Neuronal stem cell (in vitro differentiated cells): ENCODE measurements around the gene STUB1.
A peak's percentile ranks its signal among the peaks of the same experiment; 100 is the strongest.

ENCODE experiments used
- DNase-seq: peaks from one replicate; pipeline ENCODE4 v3.0.0-alpha.2; 2013; ENCODE audit warnings: low spot score
- H2AFZ ChIP-seq: one replicate; pipeline ENCODE4 v1.6.1; 2013; ENCODE audit warnings: mild to moderate bottlenecking, low read length, inconsistent platforms
- H2AK5ac ChIP-seq: 2 replicates; pipeline ENCODE4 v1.6.1; 2013; ENCODE audit warnings: low read depth, mild to moderate bottlenecking, inconsistent platforms, low read length, moderate library complexity, mixed read lengths
- H2BK120ac ChIP-seq: 2 replicates; pipeline ENCODE4 v1.6.1; 2013; ENCODE audit warnings: low read depth, mild to moderate bottlenecking, inconsistent platforms, low read length, moderate library complexity, mixed read lengths
- H2BK12ac ChIP-seq: one replicate; pipeline ENCODE4 v1.6.1; 2013; ENCODE audit warnings: low read length, inconsistent platforms
- H2BK15ac ChIP-seq: 2 replicates; pipeline ENCODE4 v1.6.1; 2013; ENCODE audit warnings: mild to moderate bottlenecking, low read length, inconsistent platforms, mixed read lengths
- H2BK5ac ChIP-seq: one replicate; pipeline ENCODE4 v1.6.1; 2013; ENCODE audit warnings: inconsistent platforms, mild to moderate bottlenecking, low read length, moderate library complexity
- H3K14ac ChIP-seq: one replicate; pipeline ENCODE4 v1.6.1; 2013; ENCODE audit warnings: low read length, inconsistent platforms
- H3K18ac ChIP-seq: 2 replicates; pipeline ENCODE4 v1.6.1; 2013; ENCODE audit warnings: low read length, inconsistent platforms
- H3K23ac ChIP-seq: 2 replicates; pipeline ENCODE4 v1.6.1; 2013; ENCODE audit warnings: low read depth, mild to moderate bottlenecking, mixed read lengths, low read length, inconsistent platforms; ENCODE audit not compliant: poor library complexity
- H3K27ac ChIP-seq: replicated peaks from 3 replicates; pipeline ENCODE4 v1.5.1; 2013; ENCODE audit warnings: low read length, inconsistent platforms
- H3K27me3 ChIP-seq, 3 experiments: 2 replicates each; pipeline ENCODE4 v1.6.1; 2013; ENCODE audit warnings: low read length in 3 of 3, mild to moderate bottlenecking in 2 of 3, inconsistent platforms in 1 of 3, low read depth in 1 of 3, mixed read lengths in 1 of 3, moderate library complexity in 1 of 3; ENCODE audit not compliant: control insufficient read depth in 3 of 3, insufficient read depth in 3 of 3
- H3K36me3 ChIP-seq, 2 donors: replicated peaks in 1 of 2; 2 replicates each; pipeline ENCODE4 v1.6.1; 2013; ENCODE audit warnings: low read length in 2 of 2; ENCODE audit not compliant: control insufficient read depth in 2 of 2, insufficient read depth in 2 of 2
- H3K4ac ChIP-seq: 2 replicates; pipeline ENCODE4 v1.6.1; 2013; ENCODE audit warnings: inconsistent platforms, mild to moderate bottlenecking, low read length, moderate library complexity
- H3K4me1 ChIP-seq, 2 donors: 1 replicate in 1 of 2; 2 replicates in 1 of 2; pipeline ENCODE4 v1.6.1; 2013; ENCODE audit warnings: low read length in 2 of 2, low read depth in 1 of 2; ENCODE audit not compliant: control insufficient read depth in 2 of 2, insufficient read depth in 1 of 2
- H3K4me2 ChIP-seq: one replicate; pipeline ENCODE4 v1.6.1; 2013; ENCODE audit warnings: mild to moderate bottlenecking, low read length, inconsistent platforms; ENCODE audit not compliant: insufficient read depth, poor library complexity, severe bottlenecking
- H3K4me3 ChIP-seq, 2 donors: 2 replicates each; pipeline ENCODE4 v1.5.1; 2013; ENCODE audit warnings: low read length in 2 of 2, mild to moderate bottlenecking in 2 of 2, inconsistent platforms in 1 of 2, moderate library complexity in 1 of 2
- H3K79me1 ChIP-seq: one replicate; pipeline ENCODE4 v1.6.1; 2013; ENCODE audit warnings: low read depth, mild to moderate bottlenecking, inconsistent platforms, low read length, moderate library complexity
- H3K9ac ChIP-seq: one replicate; pipeline ENCODE4 v1.6.1; 2013; ENCODE audit warnings: mild to moderate bottlenecking, low read depth, low read length, inconsistent platforms; ENCODE audit not compliant: poor library complexity
- H3K9me3 ChIP-seq, 2 donors: replicated peaks in 1 of 2; 2 replicates each; pipeline versions ENCODE3 to v1.6.1; 2013; ENCODE audit warnings: low read length in 2 of 2, mild to moderate bottlenecking in 2 of 2, inconsistent platforms in 1 of 2, low read depth in 1 of 2, mixed read lengths in 1 of 2, moderate library complexity in 1 of 2; ENCODE audit not compliant: control insufficient read depth in 2 of 2, insufficient read depth in 1 of 2
- H4K8ac ChIP-seq: one replicate; pipeline ENCODE4 v1.6.1; 2013; ENCODE audit warnings: low read depth, mild to moderate bottlenecking, inconsistent platforms, low read length, moderate library complexity
- H4K91ac ChIP-seq: one replicate; pipeline ENCODE4 v1.6.1; 2013; ENCODE audit warnings: low read length, low read depth, mild to moderate bottlenecking, inconsistent platforms; ENCODE audit not compliant: poor library complexity
- WGBS, 2 donors: extraction: QIAGEN DNeasy Blood & Tissue Kit; methylation state at CpG; one replicate each; pipeline ENCODE4 v1.1.7; 2013; ENCODE audit warnings: missing lambda C conversion rate in 2 of 2, mixed read lengths in 1 of 2; ENCODE audit not compliant: insufficient read length in 2 of 2, insufficient replicate concordance in 1 of 2; ENCODE audit errors: extremely low coverage in 2 of 2; 5-methylcytosine and 5-hydroxymethylcytosine counted together

STUB1 gene

DNA sequence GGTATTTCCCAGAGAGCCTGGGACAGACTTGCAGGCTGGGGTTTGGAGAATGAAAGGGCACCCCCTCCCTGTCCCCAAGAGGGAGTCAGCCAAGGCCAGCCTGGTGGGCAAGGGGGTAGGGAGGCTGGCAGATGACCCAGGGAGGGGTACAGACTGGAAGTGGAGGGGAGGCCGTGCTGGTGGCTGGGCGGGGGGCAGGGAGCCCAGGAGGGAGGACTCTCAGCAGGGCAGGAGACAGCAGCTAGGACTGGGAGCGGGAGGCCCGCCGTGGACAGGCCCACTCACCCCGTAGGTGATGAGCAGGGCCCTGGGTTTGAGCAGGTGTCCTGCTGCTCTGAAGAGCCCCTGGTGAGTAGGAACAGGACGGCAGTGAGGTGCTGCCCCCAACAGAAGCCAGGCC is 45.2 kb upstream of the STUB1 start:
- H3K27ac ChIP-seq, result no peak overlapping the region
- no peak overlapping the region for H3K9ac ChIP-seq
- H3K27me3 ChIP-seq, result peaks cover 0 to 1% (median 0%) of the 10 kb centered on the region in 3 experiments
- peaks cover 19% of the 10 kb centered on the region for H3K79me1 ChIP-seq
- H2BK12ac ChIP-seq, result no peak overlapping the region
- H2BK120ac ChIP-seq, result no peak overlapping the region
- peaks cover 12 to 25% of the 10 kb centered on the region in 2 donors for H3K36me3 ChIP-seq
- DNase-seq, result no peak
- no peak overlapping the region for H3K4ac ChIP-seq
- H2BK15ac ChIP-seq, result no peak overlapping the region
- H3K4me2 ChIP-seq, result no peak overlapping the region
- peak overlapping the region; percentile 92 for H2AK5ac ChIP-seq
- H3K9me3 ChIP-seq, result no peaks in the 10 kb centered on the region
- H3K4me3 ChIP-seq, result peak overlapping the region in 1 of 2 donors; percentile 99
- no peak overlapping the region for H2AFZ ChIP-seq
- no peak overlapping the region for H4K91ac ChIP-seq
- H3K14ac ChIP-seq, result no peak overlapping the region
- peak overlapping the region; percentile 73 for H3K23ac ChIP-seq
- peaks cover 25 to 36% of the 10 kb centered on the region in 2 donors for H3K4me1 ChIP-seq
- no peak overlapping the region for H3K18ac ChIP-seq
- WGBS, 2 donors, result no CpG with 5 or more reads among the region's 7 CpGs
- H4K8ac ChIP-seq, result no peak overlapping the region
- peak overlapping the region; percentile 95 for H2BK5ac ChIP-seq

DNA sequence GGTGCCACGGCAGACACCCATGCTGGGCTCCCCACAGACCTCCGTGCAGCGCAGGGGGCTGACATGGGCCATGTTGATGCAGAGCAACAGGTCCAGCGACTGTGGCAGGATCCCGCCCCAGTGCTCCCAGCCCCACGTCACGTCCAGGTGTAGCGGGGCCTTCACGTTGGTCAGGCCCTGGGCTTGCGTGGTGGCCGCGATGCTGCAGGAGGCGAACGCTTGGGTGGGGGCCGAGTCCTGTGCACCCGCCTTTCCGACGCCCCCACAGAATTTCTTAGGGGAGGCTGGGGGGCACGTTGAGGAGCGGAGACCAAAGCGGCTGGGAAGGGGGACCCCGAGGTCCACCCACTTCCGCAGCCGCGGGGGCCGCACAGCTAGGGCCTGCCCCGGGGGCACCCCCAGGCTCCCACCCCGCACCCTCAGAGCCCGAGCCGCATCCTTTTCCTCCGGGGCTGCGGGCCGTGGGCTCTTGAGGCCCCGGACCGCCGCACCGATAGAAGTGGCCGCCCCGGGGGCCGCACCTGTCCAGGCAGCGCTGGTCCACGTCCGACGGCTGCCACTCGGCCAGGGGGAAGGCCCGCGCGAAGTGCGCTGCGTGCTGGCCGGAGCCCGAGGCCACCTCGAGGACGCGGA is 44.5 kb upstream of the STUB1 start:
- peak overlapping the region; percentile 63 for H2BK12ac ChIP-seq
- peak overlapping the region; percentile 99 for H3K23ac ChIP-seq
- H3K27me3 ChIP-seq, result peaks cover 0 to 1% (median 0%) of the 10 kb centered on the region in 3 experiments
- no peak for DNase-seq
- no peak overlapping the region for H3K4ac ChIP-seq
- peak overlapping the region; percentile 96 for H3K18ac ChIP-seq
- peak overlapping the region; percentile 88 for H3K4me2 ChIP-seq
- peak overlapping the region; percentile 97 for H3K9ac ChIP-seq
- peak overlapping the region; percentile 72 for H2AFZ ChIP-seq
- peak overlapping the region; percentile 99 to 100 for H3K4me3 ChIP-seq
- H3K36me3 ChIP-seq, result peaks cover 12 to 25% of the 10 kb centered on the region in 2 donors
- H4K8ac ChIP-seq, result peak overlapping the region; percentile 96
- H3K4me1 ChIP-seq, result peaks cover 20 to 34% of the 10 kb centered on the region in 2 donors
- H4K91ac ChIP-seq, result no peak overlapping the region
- H2AK5ac ChIP-seq, result peak overlapping the region; percentile 92
- peaks cover 19% of the 10 kb centered on the region for H3K79me1 ChIP-seq
- no CpG with 5 or more reads among the region's 55 CpGs for WGBS, 2 donors
- peak overlapping the region; percentile 89 for H3K14ac ChIP-seq
- no peaks in the 10 kb centered on the region for H3K9me3 ChIP-seq
- peak overlapping the region; percentile 49 for H3K27ac ChIP-seq
- peak overlapping the region; percentile 92 for H2BK15ac ChIP-seq
- peak overlapping the region; percentile 87 for H2BK120ac ChIP-seq
- H2BK5ac ChIP-seq, result peak overlapping the region; percentile 95

DNA sequence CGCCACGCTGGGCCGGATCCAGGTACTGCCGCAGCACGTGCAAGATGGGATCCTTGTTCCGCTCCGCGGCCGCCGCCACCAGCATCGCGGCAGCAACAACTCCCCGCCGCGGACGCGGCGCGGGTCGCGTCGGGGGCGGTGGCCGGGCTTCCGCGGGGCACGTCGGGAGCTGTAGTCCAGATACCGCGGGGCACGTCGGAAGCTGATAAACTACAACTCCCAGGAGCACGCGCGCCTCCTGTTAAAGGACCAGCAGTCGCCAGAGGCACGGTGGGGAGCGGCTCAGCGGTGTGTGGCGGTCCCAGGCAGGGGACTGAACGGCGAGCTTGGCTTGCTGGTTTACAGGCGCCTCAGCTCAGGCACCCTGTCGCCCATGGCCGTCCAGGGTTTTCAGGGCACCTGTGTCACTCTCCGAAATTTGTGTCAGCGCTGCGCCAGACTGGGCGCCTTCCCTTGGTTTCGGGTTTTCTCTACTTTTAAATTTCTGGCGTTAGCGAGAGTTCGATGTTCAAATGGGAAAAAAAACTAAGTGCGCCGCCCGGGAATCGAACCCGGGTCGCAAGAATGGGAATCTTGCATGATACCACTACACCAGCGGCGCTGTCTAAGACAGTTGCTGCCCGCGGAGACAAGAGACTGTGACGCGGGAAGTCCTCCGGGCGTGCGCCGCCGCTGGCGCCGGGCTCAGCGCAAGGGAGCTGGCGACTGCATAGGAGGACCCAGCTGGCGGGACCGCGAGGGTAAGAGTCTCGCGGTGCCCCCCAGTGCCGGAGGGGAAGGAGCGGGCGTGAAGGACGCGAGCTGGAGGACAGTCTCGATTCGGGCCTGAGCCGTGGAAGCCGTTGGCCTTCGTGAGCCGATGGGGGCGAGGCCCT is 43.8 kb upstream of the STUB1 start, which contains the start of gene METTL26:
Gene METTL26, minus strand, starts transcription at position 100 of the 875 bp plus-strand sequence. Its CDS starts 15 bp downstream, at position 85.
- H3K4ac ChIP-seq, result no peak within 1 kb of the TSS
- peak within 1 kb of the TSS; percentile 99 for H3K23ac ChIP-seq
- H2BK15ac ChIP-seq, result peak within 1 kb of the TSS; percentile 92
- no peaks in the 10 kb centered on the region for H3K9me3 ChIP-seq
- peaks cover 12 to 25% of the 10 kb centered on the region in 2 donors for H3K36me3 ChIP-seq
- peak within 1 kb of the TSS; percentile 96 for H4K8ac ChIP-seq
- H2AK5ac ChIP-seq, result peak within 1 kb of the TSS; percentile 92
- peak; percentile 94 for DNase-seq
- peak within 1 kb of the TSS; percentile 100 for H2AFZ ChIP-seq
- peak within 1 kb of the TSS; percentile 63 for H2BK12ac ChIP-seq
- H3K18ac ChIP-seq, result peak within 1 kb of the TSS; percentile 100
- peak within 1 kb of the TSS; percentile 99 for H3K14ac ChIP-seq
- H3K27me3 ChIP-seq, result peaks cover 0 to 1% (median 0%) of the 10 kb centered on the region in 3 experiments
- peaks cover 19% of the 10 kb centered on the region for H3K79me1 ChIP-seq
- WGBS, 2 donors, result no CpG with 5 or more reads among the region's 91 CpGs
- H3K9ac ChIP-seq, result peak within 1 kb of the TSS; percentile 97
- peak within 1 kb of the TSS; percentile 87 for H2BK120ac ChIP-seq
- no peak within 1 kb of the TSS for H4K91ac ChIP-seq
- H3K27ac ChIP-seq, result peak within 1 kb of the TSS; percentile 77
- H3K4me3 ChIP-seq, result peak within 1 kb of the TSS; percentile 99 to 100
- H3K4me2 ChIP-seq, result peak within 1 kb of the TSS; percentile 88
- peaks cover 17 to 28% of the 10 kb centered on the region in 2 donors for H3K4me1 ChIP-seq
- peak within 1 kb of the TSS; percentile 95 for H2BK5ac ChIP-seq
